A673 (cell line): Measurements from ENCODE around the gene KLHL26.

Source experiments
- EZH2 ChIP-seq: fragments of 200-600 bp; sonication (generic); IDR thresholded peaks from 2 replicates; pipeline ENCODE4 v1.6.1; 2017; ENCODE audit warnings: borderline replicate concordance, low read depth, mild to moderate bottlenecking, mixed read lengths, antibody characterized with exemption, low read length; ENCODE audit not compliant: poor library complexity, severe bottlenecking
- TF ChIP-seq, protein P1 (sequence below): fragments of 300-800, 200-600 bp; sonication (generic); conservative IDR thresholded peaks from 2 replicates; pipeline ENCODE4 v1.5.1; 2017; ENCODE audit warnings: low read depth, mild to moderate bottlenecking, antibody characterized with exemption, low read length, moderate library complexity, mixed read lengths

DNA sequence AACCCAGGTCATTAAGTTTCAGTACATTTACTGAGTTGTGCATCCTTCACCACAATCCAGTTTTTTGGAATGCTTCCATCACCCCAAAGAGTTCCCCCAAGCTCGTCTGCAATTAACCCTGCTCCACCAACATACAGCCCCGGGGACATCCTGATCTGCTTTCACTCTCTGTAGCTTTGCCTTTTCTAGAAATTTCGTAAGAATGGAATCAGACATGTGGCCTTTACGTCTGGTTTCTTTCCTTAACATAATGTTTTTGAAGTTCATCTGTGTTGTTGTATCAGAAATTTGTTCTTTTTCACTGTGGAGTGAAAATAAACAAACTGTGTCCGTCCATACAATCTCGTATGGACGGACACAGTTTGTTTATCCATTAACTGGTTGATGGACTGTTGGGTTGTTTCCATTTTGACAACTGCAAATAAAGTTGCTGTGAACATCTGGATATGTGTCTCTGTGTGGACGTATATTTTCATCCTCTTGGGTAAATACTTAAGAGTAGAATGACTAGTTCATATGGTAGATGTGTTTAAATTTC is 2.9 kb downstream of the KLHL26 start:
- TF ChIP-seq, protein P1, sequence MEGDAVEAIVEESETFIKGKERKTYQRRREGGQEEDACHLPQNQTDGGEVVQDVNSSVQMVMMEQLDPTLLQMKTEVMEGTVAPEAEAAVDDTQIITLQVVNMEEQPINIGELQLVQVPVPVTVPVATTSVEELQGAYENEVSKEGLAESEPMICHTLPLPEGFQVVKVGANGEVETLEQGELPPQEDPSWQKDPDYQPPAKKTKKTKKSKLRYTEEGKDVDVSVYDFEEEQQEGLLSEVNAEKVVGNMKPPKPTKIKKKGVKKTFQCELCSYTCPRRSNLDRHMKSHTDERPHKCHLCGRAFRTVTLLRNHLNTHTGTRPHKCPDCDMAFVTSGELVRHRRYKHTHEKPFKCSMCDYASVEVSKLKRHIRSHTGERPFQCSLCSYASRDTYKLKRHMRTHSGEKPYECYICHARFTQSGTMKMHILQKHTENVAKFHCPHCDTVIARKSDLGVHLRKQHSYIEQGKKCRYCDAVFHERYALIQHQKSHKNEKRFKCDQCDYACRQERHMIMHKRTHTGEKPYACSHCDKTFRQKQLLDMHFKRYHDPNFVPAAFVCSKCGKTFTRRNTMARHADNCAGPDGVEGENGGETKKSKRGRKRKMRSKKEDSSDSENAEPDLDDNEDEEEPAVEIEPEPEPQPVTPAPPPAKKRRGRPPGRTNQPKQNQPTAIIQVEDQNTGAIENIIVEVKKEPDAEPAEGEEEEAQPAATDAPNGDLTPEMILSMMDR, result no peak
- no peak for TF ChIP-seq EZH2
